ENCODE measurements around the gene GREB1L.

DNA sequence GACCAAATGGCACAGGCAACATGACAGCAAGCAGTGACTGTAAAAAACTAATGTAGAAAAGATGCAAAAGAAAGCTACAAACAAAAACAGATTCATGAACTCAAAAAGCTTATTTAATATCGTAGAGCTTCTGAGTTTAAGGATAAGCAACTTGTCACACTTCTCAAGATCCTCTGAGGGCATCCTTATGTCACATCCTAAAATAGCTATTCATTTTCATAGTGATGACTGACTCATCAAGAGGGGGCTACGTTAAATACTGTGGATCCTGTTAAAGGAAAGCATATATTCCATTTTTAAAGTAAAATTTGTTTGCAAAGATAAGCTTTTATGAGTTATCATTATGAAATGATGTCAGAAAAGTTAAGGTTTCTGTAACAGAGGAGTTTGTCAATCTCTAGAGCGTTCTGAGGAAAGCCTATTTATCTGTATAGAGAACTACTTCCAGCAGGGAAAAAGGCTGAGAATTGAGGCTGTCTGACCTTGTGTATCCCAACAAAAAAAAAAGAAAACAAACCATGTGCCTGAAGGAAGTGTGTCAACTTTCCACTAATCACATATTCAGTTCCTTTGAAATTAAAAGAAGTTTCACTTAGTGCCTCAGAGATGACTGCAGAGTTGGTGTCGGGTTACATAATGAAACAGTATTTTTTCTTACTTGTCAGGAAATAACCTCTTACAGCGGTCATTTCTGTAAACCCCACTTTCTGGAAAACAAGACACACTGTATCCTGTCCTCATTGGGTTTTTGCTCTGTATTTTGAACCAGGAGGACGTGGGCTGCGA is 243.0 kb downstream of the GREB1L start:
- no peak for TF ChIP-seq TAF1 (IDR thresholded peaks at IDR 0.05; ENCODE audit: borderline replicate concordance, insufficient read depth, low read length)
- TF ChIP-seq, protein P1, sequence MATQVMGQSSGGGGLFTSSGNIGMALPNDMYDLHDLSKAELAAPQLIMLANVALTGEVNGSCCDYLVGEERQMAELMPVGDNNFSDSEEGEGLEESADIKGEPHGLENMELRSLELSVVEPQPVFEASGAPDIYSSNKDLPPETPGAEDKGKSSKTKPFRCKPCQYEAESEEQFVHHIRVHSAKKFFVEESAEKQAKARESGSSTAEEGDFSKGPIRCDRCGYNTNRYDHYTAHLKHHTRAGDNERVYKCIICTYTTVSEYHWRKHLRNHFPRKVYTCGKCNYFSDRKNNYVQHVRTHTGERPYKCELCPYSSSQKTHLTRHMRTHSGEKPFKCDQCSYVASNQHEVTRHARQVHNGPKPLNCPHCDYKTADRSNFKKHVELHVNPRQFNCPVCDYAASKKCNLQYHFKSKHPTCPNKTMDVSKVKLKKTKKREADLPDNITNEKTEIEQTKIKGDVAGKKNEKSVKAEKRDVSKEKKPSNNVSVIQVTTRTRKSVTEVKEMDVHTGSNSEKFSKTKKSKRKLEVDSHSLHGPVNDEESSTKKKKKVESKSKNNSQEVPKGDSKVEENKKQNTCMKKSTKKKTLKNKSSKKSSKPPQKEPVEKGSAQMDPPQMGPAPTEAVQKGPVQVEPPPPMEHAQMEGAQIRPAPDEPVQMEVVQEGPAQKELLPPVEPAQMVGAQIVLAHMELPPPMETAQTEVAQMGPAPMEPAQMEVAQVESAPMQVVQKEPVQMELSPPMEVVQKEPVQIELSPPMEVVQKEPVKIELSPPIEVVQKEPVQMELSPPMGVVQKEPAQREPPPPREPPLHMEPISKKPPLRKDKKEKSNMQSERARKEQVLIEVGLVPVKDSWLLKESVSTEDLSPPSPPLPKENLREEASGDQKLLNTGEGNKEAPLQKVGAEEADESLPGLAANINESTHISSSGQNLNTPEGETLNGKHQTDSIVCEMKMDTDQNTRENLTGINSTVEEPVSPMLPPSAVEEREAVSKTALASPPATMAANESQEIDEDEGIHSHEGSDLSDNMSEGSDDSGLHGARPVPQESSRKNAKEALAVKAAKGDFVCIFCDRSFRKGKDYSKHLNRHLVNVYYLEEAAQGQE (IDR thresholded peaks at IDR 0.05; ENCODE audit: insufficient read depth in 1 of 2, low read depth in 2 of 2, low read length in 2 of 2) = no peak

Measured in PFSK-1 (cell line).